GM18870 (cell line): ENCODE data around the gene P2RX5.

Experiments
- ATAC-seq: cut with Tn5 transposase; IDR thresholded peaks from one replicate; pipeline ENCODE4 v1.9.1; 2021; ENCODE audit warnings: moderate library complexity; ENCODE audit not compliant: unreplicated experiment

P2RX5 gene

DNA sequence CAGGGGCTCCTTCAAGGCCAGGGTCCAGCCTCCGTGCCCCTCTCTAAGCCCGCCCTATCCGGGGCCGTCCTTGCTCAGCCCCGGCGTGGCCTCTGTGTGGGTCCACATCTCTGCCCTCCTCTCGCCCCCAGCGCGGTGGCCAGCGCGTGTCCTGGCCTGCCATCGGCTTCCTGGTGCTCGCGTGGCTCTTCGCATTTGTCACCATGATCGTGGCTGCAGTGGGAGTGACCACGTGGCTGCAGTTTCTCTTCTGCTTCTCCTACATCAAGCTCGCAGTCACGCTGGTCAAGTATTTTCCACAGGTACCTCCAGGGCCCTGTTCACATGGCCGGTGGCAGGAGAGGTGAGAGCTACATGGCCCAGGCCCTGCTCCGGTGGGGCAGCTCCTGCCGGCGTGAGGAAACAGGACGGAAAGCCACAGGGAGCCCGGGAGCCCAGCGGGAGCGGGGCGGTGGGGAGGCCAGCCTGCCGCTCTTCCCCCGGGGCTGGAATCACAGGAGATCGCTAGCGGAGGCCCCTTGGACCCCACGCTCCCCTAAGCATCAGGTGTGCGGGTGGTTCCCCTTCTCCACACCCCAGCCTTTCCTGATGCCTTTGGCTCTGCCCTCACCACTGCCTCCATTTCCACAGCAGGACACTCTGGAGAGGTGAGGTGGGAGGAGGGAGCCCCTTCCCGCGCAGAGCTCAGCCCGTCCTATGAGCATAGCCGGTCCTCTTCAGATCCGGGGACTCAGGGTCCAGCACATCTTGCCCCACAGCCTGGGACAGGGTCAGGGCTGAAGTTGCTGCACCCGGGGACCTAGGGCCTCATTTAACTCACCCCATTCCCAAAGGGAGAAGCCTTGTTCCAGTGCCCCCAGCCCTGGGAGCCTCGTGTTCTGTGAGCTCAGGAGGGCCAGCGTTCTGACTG is 37.8 kb downstream of the P2RX5 start:
- no peak for ATAC-seq

DNA sequence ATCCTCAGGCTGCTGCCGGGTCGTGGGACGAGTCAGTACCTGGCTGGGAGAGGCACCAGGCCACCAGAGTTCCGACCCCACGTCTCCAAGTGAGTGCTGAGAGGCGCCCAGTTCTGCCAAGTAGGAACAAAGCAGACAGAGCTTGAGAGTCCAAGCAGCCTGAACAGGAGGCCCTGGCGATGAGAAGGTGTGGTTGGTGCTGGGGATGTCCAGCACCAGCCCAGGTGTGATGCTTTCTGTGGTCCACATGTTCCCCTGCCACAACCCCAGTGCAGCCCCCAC is 38.4 kb downstream of the P2RX5 start:
- no peak for ATAC-seq

DNA sequence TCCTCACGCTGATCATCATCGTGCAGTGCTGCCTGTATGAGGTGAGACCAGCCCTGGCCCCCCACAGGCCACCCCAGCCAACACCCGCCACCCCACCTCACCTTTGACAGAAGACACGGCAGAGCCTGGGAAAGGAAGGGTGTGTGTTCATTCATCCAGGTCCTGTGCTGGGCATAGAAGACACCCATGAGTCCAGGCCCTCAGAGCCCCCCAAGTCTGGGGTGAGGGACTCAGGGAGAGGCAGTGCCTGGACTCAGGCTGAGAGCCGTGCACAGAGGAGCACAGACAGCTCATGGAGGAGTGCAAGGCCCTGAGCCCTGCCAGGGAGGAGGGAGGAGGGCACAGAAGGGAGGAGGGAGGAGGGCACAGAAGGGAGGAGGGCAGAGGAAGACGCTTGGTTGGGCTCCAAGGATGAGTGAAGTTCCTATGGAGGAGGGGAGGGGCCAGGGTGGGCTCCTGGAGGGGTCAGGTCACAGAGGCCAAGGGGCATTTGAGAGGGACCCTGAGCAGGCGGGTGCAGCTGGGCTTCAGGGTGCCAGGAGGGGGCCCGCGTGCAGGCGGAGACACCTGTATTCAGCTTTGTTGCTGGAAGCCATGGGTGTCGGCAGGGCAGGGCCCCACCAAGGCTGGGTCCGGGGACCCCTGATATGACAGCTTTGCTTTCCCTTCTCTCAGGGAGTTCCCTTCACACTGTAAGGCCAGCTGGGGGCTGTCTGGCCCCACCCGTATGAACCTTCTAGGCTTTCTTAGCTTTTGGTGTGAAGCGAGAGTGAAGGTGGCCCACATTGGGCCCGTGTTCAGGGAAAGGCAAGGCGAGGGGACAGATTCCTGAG is 39.0 kb downstream of the P2RX5 start:
- no peak for ATAC-seq

DNA sequence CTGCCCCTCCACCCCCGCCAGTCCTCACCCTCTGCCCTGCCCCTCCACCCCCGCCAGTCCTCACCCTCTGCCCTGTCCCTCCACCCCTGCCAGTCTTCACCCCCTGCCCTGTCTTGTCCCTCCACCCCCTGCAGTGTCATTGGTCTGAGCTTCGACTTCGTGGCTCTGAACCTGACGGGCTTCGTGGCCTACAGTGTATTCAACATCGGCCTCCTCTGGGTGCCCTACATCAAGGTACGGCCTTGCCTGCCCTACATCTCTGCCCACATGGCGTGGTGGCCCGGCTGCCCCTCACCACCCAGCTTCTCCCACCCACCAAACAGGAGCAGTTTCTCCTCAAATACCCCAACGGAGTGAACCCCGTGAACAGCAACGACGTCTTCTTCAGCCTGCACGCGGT is 39.6 kb downstream of the P2RX5 start:
- ATAC-seq, result no peak

DNA sequence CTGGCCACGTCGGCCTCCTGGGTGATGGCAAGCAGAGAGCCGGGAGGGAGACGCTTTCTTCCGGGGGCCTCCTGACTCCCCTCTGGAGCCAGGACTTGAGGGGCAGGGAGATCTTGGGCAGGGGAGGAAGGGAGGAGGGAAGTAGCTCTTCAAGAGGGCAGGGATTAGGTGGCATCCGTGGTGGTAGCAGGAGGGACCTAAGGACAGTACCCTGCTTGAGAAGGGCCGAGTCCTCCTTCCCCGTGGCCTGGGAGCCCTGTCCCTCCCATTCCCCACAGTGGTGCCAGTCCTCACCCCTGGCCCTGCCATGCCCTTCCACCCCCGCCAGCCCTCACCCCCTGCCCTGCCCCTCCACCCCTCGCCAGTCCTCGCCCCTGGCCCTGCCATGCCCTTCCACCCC is 40.2 kb downstream of the P2RX5 start:
- ATAC-seq, result no peak

DNA sequence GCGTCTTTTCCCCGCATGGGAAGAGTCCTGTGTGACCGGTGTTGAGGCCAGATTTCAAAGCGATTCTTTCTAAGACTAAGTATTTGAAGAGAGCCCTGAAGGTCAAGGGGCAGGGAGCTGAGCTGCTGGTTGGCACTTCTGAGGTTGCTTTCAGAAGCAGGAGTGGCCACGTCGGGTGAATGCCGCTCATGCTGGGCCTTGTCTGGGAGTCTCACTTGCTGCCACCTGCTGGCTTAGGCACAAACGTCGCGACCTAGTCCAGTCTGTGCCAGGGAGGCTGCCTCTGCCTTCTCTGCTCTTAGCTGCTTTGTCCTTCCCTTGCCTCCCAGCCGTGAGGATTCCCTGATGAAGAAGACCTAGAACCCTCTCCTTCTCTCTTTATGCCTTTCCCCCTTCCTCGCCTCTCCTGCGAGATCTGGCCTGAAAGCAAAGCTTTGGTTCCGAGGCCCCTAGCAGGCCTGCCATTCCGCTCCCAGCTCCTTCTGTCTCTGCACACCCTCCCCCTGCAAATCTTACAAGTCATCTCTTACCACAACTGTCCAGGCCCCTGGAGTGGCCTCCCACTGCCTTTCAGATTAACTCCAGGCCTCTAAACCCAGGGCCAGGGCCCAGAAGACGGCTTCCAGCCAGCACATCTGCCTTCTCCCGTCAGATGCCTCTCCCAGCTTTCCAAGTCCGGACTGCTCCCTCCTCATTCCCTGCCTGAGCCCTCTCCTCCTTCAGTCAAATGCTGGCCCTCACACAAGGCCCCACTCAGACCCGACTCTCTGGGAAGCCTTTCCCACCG is 48.0 kb downstream of the P2RX5 start:
- no peak for ATAC-seq

DNA sequence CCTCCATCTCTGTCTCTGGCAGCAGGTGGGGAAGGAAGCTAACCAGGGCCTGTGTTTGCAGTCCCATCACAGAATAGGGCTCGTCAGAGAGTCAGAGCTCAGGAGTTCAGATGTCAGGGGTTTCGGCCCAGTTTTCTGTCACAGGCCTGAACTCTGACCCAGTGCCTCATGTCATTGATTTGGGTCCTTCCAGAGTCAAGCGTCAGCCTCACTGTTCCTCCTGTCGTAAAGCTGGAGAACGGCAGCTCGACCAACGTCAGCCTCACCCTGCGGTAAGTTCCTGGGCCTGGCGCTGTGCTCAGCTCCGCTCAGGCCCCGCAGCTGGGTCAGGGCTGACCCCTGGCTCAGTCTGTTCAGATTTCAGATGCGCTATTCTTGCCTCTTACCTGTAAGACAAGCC is 48.7 kb downstream of the P2RX5 start:
- no peak for ATAC-seq

DNA sequence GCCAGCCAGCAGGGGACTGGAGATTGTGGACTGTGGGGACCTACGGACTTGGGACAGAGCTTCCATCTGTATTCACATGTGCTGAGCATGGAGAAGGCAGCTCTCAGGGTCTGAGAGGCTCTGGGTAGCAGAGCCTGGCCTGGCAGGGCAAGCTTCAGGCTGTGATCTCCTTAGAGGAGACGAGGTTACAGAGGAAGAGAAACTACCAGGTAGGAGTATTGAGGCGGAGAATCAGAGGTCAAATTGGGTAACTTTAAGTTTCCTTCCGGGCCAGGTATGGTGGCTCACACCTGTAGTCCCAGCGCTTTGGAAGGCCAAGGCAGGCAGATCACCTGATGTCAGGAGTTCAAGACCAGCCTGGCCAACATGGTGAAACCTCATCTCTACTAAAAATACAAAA is 50.6 kb downstream of the P2RX5 start:
- ATAC-seq, result no peak

DNA sequence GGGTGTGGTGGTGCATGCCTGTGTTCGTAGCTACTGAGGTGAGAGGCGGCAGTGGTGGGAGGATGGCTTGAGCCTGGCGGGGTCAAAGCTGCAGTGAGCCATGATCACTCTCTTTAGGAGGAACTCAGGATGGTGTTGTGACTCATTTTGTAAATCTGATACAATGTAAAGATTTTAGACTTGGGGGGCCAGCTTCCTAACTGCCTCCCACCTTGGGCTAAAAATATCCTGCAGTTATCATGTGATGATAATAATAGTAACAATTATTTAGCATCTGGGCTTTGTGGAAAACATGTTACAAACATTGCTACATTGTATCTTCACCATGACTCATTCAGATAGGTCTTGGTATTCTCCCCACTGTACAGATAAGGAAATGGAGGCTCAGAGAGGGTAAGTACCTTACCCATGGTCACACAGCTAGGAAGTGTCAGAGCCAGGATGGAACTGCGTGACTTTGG is 52.0 kb downstream of the P2RX5 start:
- ATAC-seq, result no peak

DNA sequence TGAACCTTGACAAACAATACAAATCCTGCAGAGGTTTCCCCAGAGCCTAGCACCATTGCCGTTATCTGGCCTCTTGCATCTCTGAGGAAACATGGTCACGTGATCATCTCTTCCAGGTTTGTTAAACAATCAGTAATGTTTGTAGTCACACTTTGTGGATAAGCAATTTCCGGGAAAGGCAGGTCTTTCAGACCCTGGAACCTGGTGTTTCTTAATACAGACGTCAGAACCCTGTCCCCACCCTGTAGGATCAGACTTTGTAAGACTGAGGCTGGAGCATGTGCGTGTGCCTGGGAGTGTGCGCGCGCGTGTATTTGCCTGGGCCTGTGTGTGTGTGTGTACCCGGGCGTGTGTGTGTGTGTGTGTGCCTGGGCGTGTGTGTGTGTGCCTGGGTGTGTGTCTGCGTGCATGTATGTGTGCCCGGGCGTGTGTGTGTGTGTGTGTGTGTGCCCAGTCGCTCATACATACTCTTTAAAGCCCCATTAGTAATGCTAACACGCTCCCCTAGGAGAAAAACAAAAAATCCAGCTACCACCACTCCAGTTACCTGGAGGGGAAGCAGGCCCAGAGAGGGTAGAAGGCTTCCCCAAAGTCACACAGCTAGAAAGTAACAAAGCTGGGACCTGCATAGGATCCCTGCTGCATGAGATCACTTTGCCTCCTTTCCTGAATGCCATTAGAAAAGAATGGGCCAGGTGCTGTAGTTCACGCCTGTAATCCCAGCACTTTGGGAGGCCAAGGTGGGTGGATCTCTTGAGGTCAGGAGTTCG is 54.1 kb downstream of the P2RX5 start:
- ATAC-seq, result no peak

DNA sequence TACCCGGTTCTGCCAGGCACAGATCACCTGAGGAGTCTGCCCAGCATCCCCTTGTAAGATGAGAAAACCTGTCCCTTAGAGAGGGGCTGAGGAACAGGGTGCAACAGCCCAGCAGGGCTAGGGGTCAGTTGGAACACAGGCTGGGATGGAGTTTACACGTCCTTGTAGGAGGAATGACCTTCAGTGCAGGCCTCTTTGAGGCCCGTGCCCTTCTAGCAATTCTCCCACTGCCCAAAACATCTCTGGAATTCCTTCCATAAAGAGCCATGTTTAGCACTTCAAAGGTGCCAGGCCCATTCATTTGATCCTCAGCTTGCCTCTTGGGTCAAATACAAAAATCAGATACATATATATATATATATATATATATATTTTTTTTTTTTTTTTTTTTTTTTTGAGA is 54.9 kb downstream of the P2RX5 start:
- no peak for ATAC-seq

DNA sequence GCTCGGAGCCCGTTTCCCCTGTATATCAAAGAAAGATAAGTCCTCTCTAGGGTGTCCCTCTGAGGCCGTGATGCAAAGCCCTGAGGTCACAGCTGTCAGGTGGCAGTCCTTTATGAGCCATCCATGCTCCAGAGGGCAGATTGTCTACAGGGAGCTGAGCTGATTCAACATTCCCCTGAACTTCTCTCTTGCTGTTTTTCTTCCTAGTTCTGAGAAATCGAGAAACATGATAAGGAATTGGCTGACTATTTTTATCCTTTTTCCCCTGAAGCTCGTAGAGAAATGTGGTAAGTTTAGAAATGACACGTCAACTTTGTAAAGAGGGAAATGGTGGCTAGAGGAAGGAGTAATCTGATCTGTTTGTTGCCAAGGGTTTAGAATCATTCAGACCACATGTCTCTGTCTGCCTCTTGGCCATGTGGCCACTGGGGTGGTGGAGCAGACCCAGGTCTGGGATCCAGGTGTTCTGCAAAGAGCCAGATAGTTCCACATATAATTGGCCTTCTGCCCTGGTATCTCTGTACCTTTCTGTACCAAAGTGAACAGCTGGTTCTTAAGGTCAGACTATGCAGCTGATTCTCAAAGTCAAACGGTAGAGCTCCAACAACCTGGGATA is 55.9 kb downstream of the P2RX5 start:
- ATAC-seq, result no peak

DNA sequence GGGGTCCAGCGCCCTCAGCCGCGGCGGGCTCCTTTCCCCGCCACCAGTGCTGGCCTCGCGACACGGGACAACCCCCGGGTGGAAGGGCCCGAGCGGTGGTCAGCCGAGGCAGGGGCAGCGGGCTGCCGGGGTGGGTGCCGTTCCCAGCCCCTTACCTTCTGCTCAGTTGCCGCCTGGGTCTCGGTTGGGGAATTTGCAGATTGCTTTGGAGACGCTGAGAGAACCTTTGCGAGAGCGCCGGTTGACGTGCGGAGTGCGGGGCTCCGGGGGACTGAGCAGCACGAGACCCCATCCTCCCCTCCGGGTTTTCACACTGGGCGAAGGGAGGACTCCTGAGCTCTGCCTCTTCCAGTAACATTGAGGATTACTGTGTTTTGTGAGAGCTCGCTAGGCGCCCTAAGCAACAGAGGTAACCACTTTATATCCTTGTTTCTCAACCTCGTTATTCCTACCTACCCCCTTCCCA is 59.0 kb downstream of the P2RX5 start:
- ATAC-seq, result peak; percentile 14

DNA sequence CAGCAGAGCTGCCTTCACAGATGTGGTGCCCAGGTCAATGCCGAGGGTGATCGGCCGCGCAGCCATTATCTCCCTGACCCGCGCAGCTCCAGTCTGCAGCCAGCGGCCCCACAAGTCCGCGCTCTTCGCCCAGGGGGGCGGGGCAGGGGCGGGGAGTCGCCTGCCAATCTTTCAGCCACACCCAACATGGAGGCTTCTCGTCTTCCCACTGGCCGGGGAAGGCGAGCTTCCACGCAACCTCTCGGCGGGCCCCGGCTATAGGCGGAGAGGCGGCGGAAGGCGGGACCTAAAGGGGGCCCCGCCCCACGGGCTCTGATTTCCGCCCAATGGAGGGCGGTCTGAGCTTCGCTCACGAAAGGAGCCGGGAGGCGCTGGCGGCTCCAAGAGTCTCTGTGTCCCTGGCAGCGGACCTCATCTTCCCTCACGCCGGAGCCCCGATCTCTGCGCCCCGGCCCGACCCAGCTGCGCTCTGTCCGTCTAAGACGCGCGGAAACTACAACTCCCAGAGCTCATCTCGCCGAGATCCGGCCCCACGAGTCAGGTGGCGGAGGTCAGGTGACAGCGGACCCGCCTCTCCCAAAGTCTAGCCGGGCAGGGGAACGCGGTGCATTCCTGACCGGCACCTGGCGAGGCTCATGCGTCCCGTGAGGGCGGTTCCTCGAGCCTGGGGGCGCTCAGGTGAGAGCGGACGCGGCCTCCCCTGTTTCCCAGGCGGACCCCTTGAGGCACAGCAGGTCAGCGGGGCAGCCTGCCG is 59.6 kb downstream of the P2RX5 start, which contains the start of the genes CTNS and SHPK:
TSS of gene CTNS (plus strand) at position 607 of the 754 bp plus-strand sequence. CDS start 3,447 bp downstream, outside the sequence.
TSS of gene SHPK (minus strand) at position 97 of the 754 bp plus-strand sequence. CDS start at position 66, 31 bp downstream.
- ATAC-seq, result peak; percentile 83

DNA sequence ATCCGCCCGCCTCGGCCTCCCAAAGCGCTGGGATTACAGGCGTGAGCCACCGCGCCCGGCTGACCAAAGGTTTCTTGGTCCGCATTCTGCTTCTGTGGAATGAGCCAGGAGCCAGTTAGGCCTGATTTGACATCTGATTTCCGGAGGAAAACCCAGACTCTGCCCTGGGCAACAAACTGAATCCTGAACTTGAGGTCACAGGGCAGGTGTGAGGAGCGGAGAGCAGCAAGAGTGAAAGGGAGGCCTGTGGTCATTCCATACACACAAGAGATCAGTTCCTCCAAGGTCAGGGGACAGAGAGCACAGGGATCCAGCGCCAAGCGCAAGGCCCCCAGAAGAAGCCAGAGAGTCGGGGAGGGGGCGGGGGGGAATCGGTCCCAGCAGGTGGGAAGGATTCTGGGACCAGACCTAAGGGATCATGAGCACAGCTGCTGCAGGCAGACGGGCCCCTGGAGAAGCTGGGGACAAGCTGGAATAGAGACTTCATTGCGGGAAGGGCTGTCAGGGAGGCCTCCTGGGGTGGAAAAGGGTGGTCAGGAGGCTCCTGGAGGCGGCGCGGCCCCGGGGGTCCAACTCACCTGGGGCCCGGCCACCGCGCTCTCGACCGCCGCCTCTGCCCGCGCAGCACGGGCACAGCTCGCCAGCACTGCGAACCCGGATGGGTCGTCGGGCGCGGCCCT is 60.3 kb downstream of the P2RX5 start:
- ATAC-seq, result no peak

DNA sequence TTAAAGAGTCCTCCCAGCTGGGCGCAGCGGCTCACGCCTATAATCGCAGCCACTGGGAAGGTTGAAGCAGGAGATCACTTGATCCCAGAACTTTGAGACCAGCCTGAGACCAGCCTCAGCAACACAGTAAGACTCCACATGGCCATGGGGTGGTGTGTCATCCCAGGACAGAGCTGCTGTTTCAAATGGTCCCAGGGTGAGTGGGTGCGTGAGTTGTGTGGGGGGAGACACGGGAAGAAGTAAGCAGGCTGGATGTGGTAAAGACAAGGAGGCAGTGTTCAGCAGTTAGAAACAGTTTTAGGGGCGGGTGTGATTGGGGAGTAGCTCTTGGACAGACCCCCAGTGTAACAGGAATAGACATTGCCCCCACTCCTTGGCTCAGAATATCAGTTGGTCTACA is 63.7 kb downstream of the P2RX5 start:
- ATAC-seq, result no peak

DNA sequence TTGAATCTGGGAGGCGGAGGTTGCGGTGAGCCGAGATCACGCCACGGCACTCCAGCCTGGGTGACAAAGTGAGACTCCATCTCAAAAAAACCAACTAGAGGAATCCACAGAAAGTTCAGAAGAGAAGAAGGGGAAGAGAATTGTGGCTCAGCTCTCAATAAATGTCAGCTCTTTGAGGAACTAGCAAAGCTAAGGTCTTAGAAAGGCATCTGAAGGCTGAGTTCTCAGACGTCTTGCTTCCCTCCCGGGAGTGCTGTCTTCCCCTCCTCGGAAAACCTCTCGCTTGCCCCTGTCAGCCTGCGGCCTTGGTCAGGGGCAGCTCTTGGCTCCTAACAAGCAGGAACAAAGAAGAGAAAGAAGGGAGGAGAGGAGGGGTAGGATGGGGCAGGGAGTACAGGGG is 65.2 kb downstream of the P2RX5 start:
- ATAC-seq, result no peak

DNA sequence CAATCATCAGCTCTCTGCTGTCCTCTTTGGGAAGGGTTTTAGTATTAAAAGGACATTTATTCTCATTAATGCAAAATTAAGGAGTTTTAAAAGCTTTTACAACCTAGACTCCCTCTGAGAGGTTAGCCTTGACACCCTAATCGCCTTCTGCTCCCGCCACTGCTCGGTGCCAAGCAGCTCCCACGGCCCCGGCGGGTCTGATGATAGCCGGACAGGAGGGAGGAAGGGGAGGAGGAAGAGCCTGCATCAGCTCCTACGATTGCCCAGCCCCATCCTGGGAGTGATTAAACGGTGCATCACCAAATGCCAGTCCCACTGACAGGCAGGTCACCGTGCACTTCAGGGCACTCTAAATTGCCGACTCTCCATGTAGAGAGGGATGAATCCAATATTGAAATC is 68.2 kb downstream of the P2RX5 start:
- no peak for ATAC-seq
